ENCODE results near the gene DIP2A.
"Not testable (repeated sequence)": the region's sequence is repeated elsewhere in the genome, so short reads cannot be mapped to it uniquely, and the experiment has no call there.

Gene DIP2A

DNA sequence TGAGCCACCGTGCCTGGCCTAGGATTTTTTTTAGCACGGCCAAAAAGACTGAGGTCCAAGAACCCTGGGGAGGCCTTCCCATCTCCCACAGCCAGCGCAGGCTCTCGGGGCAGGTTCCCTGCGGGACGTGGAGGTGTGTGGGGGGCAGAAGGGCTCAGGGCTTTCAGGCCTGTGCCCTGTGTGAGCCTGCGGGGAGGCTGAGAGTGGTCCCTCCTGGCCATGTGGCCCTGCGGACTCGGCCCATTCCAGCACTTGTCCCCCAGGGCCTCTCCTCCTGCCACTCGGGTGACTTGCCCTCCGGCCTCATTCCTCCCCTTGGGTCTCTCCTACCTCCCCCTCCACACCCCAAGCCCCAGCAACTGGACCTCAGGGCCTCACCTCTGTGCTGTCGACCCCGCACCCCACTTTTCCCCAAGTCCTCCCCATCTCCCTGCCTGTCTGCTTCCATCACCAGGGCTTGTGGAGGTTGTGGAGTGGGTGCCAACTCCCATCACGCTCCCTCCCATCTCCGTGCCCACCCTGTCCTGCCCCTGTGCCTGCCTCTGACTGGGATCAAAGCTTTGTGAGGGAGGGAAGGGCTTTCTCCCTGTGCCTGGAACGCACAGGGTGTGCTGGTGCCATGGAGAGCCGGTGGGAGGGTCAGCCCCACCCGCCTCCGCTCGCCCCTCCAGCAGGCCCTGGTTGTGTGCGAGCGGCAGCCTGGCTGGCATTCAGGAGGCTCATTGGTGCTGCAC is 32.2 kb upstream of the DIP2A start:
- no peak for DNase-seq

GRCh38 chr21:46427516-46427915 is 31.2 kb upstream of the DIP2A start:
- DNase-seq: no peak

GRCh38 chr21:46428286-46428685 is 30.4 kb upstream of the DIP2A start:
- no peak for DNase-seq

DNA sequence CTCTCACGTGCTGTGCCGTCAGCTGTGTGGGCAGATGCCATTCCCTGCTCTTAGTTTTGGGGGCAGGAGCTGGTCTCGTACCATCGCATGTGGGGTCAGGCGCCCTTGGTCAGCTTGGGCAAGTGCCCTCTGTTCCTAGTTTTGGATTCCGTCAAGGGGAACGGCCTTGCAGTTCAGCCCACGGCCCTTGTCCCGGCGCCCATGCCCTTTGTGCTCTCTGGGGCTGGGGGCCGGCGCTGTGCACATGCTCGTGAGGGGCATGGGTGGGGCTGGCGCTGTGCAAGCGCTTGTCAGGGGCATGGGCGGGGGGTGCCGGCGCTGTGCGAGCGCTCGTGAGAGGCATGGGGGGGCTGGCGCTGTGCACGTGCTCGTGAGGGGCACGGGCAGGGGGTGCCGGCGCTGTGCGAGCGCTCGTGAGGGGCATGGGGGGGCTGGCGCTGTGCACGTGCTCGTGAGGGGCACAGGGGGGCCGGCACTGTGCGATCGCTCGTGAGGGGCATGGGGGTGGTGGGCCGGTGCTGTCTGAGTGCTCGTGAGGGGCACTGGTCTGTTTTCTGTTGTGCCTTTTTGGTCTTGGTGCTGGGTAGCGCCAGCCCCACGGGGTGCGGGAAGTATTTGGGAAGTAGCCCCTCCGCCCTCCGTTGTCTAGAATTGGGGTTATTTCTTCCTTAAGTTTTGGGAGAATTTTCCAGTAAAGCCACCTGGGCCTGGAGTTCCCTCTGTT is 29.5 kb upstream of the DIP2A start:
- no peak for DNase-seq

DNA sequence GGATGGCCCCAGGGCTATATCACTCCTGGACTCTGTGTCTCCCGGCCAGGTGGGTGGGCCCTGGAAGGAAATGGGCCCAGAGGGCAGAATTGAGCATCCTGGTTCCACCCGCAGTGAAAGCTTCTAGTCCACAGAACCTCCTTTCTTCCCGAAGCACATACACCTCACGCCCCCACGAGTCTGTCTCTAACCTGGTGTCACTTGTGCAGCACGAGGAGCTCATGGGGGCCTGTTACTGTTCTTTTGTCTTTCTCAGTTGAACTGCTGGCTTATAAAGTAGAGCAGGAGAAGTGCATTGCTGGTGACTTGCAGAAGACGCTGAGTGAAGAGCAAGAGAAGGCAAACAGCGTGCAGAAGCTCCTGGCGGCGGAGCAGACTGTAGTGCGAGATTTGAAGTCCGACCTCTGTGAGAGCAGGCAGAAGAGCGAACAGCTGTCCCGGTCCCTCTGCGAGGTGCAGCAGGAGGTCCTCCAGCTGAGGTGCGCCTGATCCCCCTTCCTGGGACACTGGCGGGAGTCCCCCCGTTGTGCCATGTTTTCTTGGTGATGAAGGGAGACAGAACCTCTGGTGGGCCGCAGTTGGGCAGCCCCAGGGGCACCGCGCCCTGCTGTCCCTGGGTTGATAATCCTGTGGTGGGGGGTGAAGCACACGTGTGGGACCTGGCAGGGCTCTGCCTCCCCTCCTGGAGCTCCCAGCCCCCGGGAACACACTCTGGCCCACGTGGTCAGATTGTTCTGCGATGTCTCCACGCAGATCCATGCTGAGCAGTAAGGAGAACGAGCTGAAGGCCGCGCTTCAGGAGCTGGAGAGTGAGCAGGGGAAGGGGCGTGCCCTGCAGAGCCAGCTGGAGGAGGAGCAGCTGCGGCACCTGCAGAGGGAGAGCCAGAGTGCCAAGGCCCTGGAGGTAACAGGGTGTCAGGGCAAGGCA is 28.7 kb upstream of the DIP2A start:
- no peak for DNase-seq

DNA sequence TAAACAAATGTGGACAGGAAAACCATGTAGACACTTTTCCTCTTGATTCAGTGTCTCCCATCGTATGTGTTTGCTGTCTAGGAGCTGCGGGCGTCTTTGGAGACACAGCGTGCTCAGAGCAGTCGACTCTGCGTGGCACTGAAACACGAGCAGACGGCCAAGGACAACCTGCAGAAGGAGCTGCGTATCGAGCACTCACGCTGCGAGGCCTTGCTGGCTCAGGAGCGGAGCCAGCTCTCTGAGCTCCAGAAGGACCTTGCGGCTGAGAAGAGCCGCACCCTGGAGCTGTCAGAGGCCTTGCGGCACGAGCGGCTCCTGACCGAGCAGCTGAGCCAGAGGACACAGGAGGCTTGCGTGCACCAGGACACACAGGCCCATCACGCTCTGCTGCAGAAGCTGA is 27.2 kb upstream of the DIP2A start:
- DNase-seq: no peak

- DNase-seq: no peak
Measured at GRCh38 chr21:46431884-46432488, 26.7 kb upstream of the DIP2A start.

- not testable (repeated sequence) for DNase-seq
Measured at GRCh38 chr21:46433116-46433515, 25.6 kb upstream of the DIP2A start.

GRCh38 chr21:46434322-46434958 is 24.3 kb upstream of the DIP2A start:
- no peak for DNase-seq

DNA sequence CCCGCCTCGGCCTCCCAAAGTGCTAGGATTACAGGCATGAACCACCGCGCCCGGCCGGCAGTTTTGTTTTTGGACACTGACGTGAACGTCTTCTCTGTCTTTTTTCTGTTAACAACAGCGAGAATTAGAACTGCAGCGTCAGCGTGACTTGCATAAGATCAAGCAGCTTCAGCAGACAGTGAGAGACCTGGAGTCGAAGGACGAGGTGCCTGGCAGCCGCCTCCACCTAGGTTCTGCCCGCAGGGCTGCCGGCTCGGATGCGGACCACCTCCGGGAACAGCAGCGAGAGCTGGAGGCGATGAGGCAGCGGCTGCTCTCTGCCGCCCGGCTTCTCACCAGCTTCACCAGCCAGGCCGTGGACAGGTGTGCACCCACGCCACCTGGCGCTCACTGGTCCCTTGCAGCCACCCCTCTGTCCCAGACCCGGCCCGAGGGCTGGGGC is 22.9 kb upstream of the DIP2A start:
- DNase-seq: no peak

DNA sequence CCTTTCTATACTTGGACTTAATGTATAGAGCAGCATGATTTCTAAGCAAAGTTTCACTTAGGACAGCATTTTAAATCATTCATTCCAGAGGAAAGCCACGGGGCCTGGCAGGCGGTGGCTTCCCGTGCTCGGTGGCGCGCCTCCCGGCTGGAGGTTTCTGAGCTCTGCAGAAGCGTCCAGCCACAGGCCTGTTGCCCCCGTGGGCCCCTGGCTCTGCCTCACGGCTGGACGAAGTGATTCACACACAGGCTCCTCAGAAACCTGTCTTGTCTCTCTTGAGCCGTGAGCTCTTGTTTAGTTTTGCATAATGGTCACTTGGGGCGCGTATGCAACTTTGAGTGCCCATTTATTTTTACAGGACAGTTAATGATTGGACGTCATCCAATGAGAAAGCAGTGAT is 22.1 kb upstream of the DIP2A start:
- DNase-seq: no peak

- DNase-seq: no peak
Measured at GRCh38 chr21:46437096-46437498, 21.6 kb upstream of the DIP2A start.

- no peak for DNase-seq
Measured at GRCh38 chr21:46437511-46437910, 21.2 kb upstream of the DIP2A start.

DNA sequence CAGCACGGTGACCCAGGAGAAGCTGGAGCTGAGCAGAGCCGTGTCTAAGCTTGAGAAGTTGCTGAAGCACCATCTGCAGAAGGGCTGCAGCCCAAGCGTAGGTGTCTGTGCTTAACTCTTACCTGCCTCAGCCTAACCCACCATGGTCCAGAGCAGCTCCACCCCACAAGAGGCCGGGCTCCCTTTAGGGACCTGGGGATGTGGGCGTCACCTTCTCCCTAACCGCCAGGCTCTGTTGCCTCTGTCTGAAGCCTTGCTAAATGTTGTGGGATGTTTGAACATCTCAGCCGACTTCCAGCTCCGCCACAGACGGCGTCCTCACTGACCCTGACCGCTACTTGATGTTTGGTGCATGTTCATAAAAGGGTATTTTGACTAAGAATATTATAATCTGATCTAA is 20.4 kb upstream of the DIP2A start:
- no peak for DNase-seq

GRCh38 chr21:46439906-46440305 is 18.8 kb upstream of the DIP2A start:
- DNase-seq: no peak

GRCh38 chr21:46441331-46441730 is 17.4 kb upstream of the DIP2A start:
- DNase-seq: no peak

GRCh38 chr21:46441961-46442498 is 16.7 kb upstream of the DIP2A start:
- DNase-seq: no peak

- DNase-seq: no peak
Measured at GRCh38 chr21:46442938-46443337, 15.8 kb upstream of the DIP2A start.

DNA sequence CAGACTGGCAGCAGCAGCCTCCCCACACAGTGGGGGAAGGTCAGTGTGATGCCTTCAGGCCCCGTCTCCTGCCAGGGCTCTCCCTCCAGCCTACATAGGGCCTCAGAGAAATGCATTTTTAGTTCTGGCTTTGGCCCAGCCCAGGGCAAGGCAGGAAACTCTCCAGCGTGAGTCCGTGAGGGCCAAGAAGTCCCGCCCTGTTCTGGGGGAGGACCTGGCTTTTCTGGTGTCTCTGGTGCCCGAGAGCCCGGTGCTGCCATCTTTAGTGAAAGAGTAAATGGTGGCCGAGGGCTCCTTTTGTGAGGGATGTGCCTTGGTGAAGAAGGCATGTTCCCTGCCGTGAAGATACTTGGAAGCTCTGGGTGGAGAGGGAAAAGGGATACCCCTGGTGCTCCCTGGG is 14.8 kb upstream of the DIP2A start:
- DNase-seq: no peak

DNA sequence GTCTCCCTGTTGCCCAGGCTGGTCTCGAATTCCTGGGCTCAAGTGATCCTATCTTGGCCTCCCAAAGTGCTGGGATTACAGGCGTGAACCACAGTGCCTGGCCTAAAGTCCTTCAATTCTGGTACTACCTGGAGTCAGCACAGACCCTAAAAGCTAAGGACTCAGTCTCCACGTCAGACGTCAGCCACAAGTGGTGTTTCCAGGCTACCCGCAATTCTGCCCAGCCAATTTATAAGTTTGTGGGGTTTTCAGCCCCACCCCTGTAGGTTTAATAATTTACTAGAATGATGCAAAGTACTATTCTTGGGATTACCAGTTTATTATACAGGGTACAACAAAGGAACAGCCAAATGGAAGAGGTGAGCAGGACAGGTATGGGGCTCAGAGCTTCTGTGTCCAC is 10.6 kb upstream of the DIP2A start:
- no peak for DNase-seq

DNA sequence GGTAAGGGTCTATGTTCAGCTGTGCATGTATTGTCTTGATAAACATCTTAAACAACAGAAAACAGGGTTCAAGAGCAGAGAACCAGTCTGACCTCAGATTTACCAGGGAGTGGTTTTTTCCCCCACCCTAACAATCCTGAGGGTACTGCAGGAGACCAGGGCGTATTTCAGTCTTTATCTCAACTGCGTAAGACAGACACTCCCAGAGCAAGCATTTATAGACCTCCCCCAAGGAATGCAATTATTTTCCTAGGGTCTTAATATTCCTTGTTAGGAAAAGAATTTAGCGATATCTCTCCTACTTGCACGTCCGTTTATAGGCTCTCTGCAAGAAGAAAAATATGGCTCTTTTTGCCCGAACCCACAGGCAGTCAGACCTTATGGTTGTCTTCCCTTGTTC is 9.8 kb upstream of the DIP2A start:
- DNase-seq: not testable (repeated sequence)

DNA sequence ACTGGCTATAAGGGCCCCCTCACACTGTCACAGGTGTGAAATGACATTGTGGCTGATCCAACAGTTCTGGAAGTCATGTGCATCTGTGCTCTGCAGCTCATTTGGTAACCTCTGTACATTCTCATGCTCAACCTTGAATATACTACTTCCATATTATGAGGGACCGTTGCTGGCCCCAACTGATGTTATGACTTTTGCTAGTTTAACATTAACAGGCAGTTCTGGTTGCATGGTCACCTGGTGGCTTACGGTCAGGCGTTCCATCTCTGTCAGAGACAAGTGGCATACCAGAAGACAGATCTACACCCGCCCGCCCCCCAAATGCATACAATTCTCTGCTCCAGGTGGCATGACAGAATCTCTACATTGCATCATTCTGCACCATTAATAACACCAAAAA is 6.0 kb upstream of the DIP2A start:
- no peak for DNase-seq
